GM12892 (cell line): ENCODE data around the gene NARS2.
"Not testable (repeated sequence)": the region's sequence is repeated elsewhere in the genome, so short reads cannot be mapped to it uniquely, and the experiment has no call there.

Source experiments
- DNase-seq: peaks from one replicate; pipeline ENCODE4 v3.0.0; 2011; ENCODE audit not compliant: insufficient read length
- FAIRE-seq: peaks from 2 replicates; lab custom pipeline; 2011; peaks lifted over from hg19 to GRCh38; lab: Jason Lieb, UNC
- POLR2A ChIP-seq: IDR thresholded peaks from 2 replicates; pipeline ENCODE4 v1.6.1; 2011; ENCODE audit warnings: low read depth, low read length, control low read depth
- POLR2AphosphoS5 ChIP-seq: IDR thresholded peaks from 2 replicates; pipeline ENCODE4 v1.6.1; 2011; ENCODE audit warnings: low read depth, low read length, control low read depth
- TAF1 ChIP-seq: IDR thresholded peaks from 2 replicates; pipeline ENCODE4 v1.6.1; 2011; ENCODE audit warnings: low read depth, mild to moderate bottlenecking, control low read depth, low read length, borderline replicate concordance

The NARS2 gene

DNA sequence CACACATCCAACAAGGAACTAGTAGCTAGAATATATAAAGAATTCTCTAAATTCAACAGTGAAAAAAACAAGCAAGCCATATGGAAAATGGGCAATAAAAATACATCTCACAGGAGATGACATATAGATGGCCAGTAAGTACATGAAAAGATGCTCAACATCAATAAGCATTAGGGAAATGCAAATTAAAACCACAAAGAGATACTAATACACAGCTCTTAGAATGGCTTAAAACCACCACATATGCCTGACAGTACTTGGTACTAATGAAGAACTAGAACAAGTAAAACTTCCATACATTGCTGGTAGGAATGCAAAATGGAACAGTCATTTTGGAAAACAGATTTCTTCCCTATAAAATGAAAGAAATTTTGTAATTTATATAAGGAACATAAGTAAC lies 85.5 kb downstream of the NARS2 start:
- DNase-seq (no peak), FAIRE-seq (no peak)
- TF ChIP-seq POLR2AphosphoS5 (no peak), TAF1 (no peak), POLR2A (no peak)

DNA sequence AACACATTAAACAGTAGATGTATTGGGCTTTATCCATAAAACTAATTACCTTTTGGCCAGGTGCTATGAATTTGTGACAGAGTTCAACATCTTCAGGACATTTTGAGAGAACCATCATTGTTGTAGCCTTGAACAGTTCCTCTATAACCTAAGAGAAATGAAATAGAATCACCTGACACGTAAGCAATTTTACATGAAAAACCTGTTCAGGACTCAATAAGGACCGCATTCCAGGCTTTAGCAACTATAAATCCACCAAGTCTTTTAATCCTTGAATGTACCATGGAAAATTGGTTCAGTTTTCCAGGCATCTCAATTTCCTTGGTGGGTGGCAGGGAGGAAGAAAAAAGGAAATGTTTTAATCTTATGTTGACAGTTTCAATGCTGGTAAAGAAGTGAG lies 96.1 kb downstream of the NARS2 start:
- peak; percentile 27 for FAIRE-seq
- DNase-seq, result no peak
- TF ChIP-seq POLR2AphosphoS5, result no peak
- no peak for TF ChIP-seq POLR2A
- TF ChIP-seq TAF1, result no peak

DNA sequence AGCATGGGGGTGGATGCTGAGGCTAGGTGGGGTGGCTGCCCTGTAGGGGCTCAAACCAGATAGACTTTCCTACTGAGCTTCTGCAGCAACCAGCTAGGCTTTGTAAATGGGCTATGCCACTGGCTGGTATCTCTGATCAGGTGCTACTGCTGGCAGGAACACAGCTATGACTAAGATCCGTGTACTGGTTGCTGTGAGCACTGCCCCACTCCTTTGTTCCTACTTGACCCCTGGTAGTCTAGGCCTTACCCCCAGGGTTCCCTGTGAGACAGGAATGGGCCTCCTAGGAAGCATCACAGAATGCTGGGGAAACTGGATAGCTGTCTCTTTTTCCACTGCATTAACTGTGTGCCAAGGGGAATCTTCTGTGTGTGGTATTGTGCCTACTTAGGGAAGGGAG lies 98.6 kb downstream of the NARS2 start:
- FAIRE-seq (no peak), DNase-seq (no peak)
- TF ChIP-seq POLR2A, result no peak
- TF ChIP-seq TAF1, result no peak
- TF ChIP-seq POLR2AphosphoS5, result no peak

DNA sequence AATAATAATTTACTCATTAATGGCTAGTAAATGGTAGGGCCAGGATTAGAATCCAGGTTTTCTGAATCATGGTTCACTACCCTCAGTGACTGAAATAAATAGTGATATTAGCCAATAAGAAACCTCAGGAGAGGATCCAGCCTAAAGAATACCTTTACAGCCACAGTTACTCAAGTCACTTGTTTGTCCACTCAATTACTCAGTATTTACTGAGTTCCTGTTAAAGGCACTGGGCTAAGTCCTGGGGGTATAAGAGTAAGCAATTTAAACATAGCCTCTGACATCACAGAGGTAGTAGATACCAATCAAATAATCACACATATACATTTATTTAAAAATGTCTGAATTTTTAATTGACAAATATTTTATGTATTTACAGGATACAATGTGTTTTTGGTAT lies 100.2 kb downstream of the NARS2 start:
- no peak for DNase-seq
- FAIRE-seq, result no peak
- TF ChIP-seq TAF1, result no peak

DNA sequence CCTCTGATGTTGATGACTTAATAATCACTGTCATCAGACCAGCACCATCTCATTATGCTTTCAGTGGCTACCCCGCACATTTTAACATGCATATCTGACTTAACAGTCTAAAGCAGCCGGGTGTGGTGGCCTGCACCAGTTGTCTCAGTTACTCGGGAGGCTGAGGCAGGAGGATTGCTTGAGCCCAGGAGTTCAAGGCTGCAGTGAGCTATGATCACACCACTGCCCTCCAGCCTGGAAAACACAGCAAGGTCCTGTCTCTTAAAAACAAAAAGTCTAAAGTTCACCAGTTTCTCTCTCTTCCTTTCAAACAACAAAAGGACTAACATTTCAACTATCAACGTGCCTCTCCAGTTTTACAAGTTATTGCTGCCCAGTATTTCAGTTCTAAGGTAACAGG lies 101.8 kb downstream of the NARS2 start:
- FAIRE-seq, result no peak
- DNase-seq, result no peak
- TF ChIP-seq POLR2AphosphoS5 (no peak), POLR2A (no peak), TAF1 (no peak)

DNA sequence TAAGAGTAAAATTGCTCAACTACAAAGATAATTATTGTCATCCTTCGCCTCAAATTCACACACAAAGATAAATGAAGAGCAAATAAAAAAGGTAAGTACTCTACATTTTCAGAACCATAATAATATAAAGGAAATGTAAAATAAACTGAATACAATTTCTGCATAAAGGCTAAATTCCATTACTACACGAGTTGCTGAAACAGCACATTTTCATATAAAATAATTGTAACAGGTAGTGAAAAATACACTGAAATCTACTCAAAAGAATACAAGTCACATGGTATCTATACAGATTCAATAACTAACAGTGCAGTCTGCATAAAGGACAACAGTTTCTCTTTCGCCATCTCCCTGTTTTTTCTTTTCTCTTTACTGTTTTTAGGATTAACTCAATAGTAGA lies 102.3 kb downstream of the NARS2 start:
- DNase-seq (no peak), FAIRE-seq (no peak)
- no peak for TF ChIP-seq POLR2AphosphoS5
- no peak for TF ChIP-seq TAF1
- no peak for TF ChIP-seq POLR2A

DNA sequence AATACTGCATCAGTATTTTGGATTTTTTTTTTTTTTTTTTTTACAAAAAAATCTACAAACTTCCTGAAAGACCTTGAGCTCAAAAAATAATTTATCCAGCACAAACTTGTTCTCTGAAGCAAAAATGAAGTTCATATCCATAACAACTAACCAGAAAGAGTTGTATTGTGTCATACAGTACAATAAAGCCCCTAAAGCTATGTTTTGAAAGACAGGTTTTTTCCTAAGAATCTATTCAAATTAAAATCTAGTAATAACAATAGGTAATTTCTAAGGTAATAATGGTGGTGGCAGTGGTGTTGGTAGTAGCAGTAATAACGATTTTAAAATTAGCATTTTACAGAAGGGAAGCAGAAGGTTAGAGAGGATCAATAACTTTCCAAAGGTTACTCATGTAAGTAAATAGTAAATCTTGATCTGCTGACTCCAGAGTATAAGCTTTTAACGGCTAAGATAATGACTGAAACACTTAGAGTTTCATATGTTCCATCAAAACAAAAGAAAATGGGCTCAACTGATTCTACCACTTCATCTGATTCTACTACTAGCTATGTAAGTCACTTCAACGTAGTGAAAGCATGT lies 103.7 kb downstream of the NARS2 start:
- TF ChIP-seq POLR2A (no peak), POLR2AphosphoS5 (no peak), TAF1 (no peak)
- FAIRE-seq, result no peak
- DNase-seq, result no peak

DNA sequence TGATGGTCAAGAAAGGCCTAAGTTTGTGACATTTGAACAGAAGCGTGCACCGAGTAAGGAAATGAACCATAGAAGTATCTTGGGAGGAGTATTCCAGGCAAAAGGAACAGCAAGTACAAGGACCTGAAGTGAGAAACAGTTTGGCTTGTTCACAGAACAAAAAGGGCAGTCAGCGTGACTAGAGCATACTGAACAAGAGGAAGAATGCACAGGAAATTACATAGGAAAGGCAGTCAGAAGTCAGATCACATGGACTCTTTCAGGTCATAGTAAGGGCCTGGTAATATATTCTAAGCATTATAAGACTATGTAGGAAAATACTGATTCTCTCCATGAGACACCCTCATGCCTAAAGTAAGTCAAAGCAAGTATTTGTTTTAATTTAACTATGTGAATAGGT lies 104.8 kb downstream of the NARS2 start:
- FAIRE-seq (no peak), DNase-seq (no peak)
- no peak for TF ChIP-seq POLR2AphosphoS5
- TF ChIP-seq POLR2A, result no peak
- no peak for TF ChIP-seq TAF1

DNA sequence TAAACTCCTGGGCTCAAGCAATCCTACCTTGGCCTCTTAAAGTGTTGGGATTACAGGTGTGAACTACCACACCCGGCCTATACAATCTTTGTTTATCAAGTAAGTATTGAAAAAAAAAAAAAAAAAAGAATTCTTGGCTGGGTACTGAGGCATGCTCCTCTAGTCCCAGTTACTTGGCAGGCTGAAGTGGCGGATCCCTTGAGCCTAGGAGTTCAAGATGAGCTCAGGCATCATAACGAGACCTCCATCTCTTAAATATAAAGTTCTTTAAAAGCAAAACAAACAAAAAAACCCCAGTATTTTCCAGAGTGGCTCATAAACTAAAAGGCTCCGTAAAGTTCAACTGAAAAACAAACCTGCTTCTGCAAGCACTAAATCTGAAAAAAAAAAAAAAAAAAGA lies 106.7 kb downstream of the NARS2 start:
- no peak for FAIRE-seq
- no peak for DNase-seq
- TF ChIP-seq TAF1 (no peak), POLR2AphosphoS5 (no peak), POLR2A (no peak)

DNA sequence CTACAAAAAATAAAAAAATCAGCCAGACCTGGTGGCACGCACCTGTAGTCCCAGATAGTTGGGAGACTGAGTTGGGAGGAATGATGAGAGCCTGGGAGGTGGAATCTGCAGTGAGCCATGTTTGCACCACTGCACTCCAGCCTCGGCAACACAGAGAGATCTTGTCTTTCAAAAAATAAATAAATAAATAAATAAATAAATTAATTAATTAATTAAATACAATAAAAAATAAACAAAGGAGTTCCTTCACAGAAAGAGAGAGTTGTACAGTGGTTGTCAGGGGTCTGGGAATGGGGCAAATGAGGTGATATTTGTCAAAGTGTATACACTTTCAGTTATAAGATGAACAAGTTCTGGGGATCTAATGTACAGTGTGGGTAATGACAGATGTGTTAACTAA lies 107.3 kb downstream of the NARS2 start:
- DNase-seq (no peak), FAIRE-seq (no peak)
- TF ChIP-seq TAF1 (no peak), POLR2A (no peak), POLR2AphosphoS5 (no peak)

DNA sequence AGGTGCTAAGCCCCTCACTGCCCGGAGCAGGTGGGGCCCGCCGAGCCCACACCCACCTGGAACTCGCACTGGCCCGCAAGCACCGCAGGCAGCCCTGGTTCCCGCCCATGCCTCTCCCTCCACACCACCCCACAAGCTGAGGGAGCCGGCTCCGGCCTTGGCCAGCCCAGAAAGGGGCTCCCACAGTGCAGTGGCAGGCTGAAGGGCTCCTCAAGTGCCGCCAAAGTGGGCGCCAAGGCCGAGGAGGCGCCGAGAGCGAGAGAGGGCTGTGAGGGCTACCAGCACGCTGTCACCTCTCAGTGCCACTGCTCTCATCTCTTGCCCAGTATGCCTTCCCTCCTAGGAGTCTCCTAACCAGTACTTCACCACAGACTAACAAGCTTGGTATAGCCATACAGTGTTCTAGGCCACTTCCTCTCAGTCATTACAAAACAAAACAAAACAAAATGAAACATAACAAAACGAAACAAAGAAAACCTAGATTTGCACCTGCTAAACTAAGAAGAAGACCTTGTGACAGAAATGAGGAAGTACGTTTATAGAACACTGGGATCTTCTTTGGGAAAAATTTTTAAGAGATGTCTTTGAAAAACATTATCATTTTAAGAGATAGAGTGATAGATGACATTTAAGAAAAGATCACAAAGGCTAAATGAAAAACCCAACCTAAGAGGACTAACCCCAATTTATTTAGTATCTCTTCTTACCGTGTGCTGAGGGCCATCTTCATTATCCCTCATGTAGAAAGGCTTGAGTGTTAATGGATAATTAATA lies 109.3 kb downstream of the NARS2 start:
- DNase-seq (peak; percentile 47), FAIRE-seq (peak; percentile 99)
- TF ChIP-seq TAF1 (no peak), POLR2A (peak; percentile 75), POLR2AphosphoS5 (peak; percentile 81)

DNA sequence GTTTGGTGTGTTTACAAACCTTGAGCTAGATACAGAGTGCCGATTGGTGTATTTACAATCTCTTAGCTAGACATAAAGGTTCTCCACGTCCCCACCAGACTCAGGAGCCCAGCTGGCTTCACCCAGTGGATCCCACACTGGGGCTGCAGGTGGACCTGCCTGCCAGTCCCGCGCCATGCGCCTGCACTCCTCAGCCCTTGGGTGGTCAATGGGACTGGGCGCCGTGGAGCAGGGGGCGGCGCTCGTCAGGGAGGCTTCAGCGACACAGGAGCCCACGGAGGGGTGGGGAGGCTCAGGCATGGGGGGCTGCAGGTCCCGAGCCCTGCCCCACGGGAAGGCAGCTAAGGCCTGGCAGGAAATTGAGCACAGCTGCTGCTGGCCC lies 109.9 kb downstream of the NARS2 start:
- FAIRE-seq, DNase-seq: not testable (repeated sequence)
